Measurements from ENCODE around the gene C12orf57. TPM values are rescaled to one million over a fixed set of nuclear protein-coding genes. Genes with fewer than 3 reads are reported as not detected.

The C12orf57 gene
- total RNA-seq, 1 donor from 2014 or later, result 277 TPM

DNA sequence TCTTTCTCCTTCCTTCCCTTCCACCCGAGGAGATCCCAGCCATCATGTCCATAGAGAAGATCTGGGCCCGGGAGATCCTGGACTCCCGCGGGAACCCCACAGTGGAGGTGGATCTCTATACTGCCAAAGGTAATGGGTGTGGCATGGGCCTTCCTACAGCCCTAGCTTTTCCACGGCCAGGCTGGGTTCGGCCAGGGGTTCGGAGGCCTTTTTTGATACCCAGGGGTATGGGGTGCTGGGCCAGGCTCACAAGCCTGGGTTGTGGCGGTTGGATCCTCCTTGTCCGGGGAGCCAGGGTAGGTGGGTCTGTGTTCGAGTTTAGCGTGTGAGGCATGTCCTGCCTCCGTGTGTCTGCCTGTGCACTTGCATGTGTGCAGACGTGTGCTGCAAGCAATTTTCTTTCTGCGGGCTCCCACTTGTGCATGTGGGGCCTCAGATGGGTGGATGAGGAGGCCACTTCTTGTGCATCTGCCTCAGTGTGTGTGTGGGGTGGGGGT lies 28.0 kb upstream of the C12orf57 start:
- Mint-ChIP-seq H3K27ac (no peak overlapping the region), H3K4me3 (ENCODE audit: low read depth) (peak overlapping the region; percentile 86), H3K36me3 (ENCODE audit: insufficient read depth) (peaks cover 10% of the 10 kb centered on the region), H3K9me3 (ENCODE audit: low read depth) (no peaks in the 10 kb centered on the region), H3K4me1 (ENCODE audit: low read depth) (peaks cover 22% of the 10 kb centered on the region), H3K27me3 (peaks cover 28% of the 10 kb centered on the region)
- DNase-seq (ENCODE audit: low spot score, unreplicated experiment), result no peak
- TF ChIP-seq, protein P1, sequence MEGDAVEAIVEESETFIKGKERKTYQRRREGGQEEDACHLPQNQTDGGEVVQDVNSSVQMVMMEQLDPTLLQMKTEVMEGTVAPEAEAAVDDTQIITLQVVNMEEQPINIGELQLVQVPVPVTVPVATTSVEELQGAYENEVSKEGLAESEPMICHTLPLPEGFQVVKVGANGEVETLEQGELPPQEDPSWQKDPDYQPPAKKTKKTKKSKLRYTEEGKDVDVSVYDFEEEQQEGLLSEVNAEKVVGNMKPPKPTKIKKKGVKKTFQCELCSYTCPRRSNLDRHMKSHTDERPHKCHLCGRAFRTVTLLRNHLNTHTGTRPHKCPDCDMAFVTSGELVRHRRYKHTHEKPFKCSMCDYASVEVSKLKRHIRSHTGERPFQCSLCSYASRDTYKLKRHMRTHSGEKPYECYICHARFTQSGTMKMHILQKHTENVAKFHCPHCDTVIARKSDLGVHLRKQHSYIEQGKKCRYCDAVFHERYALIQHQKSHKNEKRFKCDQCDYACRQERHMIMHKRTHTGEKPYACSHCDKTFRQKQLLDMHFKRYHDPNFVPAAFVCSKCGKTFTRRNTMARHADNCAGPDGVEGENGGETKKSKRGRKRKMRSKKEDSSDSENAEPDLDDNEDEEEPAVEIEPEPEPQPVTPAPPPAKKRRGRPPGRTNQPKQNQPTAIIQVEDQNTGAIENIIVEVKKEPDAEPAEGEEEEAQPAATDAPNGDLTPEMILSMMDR (IDR thresholded peaks at IDR 0.05; ENCODE audit: unreplicated experiment), result no peak

DNA sequence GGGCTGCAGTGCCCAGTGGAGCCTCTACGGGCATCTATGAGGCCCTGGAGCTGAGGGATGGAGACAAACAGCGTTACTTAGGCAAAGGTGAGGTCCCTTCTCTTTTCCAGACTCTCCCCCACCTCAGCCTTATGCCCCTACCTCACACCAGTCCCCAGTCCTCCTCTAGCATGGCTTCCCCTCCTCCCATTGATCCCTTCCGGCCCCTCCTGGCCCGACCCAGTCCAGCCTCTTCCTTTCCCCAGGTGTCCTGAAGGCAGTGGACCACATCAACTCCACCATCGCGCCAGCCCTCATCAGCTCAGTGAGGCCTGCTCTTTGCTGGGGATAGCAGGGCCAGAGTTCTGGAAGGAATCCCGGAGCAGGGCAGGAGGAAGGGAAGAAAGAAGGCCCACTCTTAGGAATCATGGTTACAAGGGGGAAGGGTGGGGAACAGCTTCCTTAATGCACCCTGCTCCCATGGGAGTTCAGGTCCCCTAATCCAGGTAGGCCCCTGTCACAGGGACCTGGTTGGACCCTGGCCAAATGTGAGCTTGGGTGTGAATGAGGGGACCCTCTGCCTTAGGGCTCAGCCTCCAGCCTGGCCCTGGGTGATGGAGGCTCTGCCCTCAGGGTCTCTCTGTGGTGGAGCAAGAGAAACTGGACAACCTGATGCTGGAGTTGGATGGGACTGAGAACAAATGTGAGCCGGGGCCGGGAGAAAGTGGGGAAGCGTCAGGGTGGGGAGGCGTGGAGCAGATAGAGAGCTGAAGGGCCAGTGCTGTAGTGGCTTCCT lies 27.2 kb upstream of the C12orf57 start:
- Mint-ChIP-seq H3K27ac (no peak overlapping the region), H3K36me3 (ENCODE audit: insufficient read depth) (peaks cover 10% of the 10 kb centered on the region), H3K4me3 (ENCODE audit: low read depth) (peak overlapping the region; percentile 86), H3K9me3 (ENCODE audit: low read depth) (no peaks in the 10 kb centered on the region), H3K27me3 (peaks cover 21% of the 10 kb centered on the region), H3K4me1 (ENCODE audit: low read depth) (peaks cover 22% of the 10 kb centered on the region)
- DNase-seq (ENCODE audit: low spot score, unreplicated experiment), result no peak
- TF ChIP-seq, protein P1 (IDR thresholded peaks at IDR 0.05; ENCODE audit: unreplicated experiment), result no peak

DNA sequence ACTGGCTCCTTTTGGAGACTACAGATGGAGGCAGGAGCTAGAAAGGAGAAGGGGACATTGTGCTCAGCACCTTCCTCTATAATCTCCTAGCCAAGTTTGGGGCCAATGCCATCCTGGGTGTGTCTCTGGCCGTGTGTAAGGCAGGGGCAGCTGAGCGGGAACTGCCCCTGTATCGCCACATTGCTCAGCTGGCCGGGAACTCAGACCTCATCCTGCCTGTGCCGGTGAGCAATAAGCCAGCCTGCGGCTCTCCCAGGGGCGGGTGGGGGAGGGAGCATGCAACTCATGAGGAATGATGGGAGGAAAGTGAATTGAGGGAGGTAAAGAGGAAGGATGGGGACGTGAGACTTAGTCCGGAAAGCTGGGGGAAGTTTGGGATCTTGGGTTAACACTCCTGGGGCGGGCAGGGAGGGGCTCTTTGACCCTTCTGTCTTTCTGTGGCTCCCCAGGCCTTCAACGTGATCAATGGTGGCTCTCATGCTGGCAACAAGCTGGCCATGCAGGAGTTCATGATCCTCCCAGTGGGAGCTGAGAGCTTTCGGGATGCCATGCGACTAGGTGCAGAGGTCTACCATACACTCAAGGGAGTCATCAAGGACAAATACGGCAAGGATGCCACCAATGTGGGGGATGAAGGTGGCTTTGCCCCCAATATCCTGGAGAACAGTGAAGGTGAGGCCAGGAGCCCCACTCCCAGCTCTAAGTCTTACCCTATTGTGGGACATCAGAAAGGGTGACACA lies 26.2 kb upstream of the C12orf57 start:
- peaks cover 20% of the 10 kb centered on the region for H3K27me3 Mint-ChIP-seq
- peaks cover 22% of the 10 kb centered on the region for H3K4me1 Mint-ChIP-seq (ENCODE audit: low read depth)
- peaks cover 10% of the 10 kb centered on the region for H3K36me3 Mint-ChIP-seq (ENCODE audit: insufficient read depth)
- no peak for DNase-seq (ENCODE audit: low spot score, unreplicated experiment)
- H3K27ac Mint-ChIP-seq, result no peak overlapping the region
- no peak overlapping the region for H3K4me3 Mint-ChIP-seq (ENCODE audit: low read depth)
- TF ChIP-seq, protein P1 (IDR thresholded peaks at IDR 0.05; ENCODE audit: unreplicated experiment), result no peak
- H3K9me3 Mint-ChIP-seq (ENCODE audit: low read depth), result no peaks in the 10 kb centered on the region

DNA sequence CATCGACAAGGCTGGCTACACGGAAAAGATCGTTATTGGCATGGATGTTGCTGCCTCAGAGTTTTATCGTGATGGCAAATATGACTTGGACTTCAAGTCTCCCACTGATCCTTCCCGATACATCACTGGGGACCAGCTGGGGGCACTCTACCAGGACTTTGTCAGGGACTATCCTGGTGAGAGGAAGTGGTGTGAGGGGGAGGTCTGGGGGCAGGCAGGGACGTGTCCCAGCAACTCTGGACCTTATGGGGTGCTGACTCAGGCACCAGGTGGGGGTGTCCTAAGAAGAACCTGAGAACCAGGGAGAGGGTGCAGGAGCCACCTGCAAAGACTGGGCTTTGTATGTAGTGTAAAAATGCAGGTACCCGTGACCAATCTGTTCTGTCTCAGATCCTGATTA lies 24.2 kb upstream of the C12orf57 start:
- no peaks in the 10 kb centered on the region for H3K9me3 Mint-ChIP-seq (ENCODE audit: low read depth)
- H3K36me3 Mint-ChIP-seq (ENCODE audit: insufficient read depth), result peaks cover 12% of the 10 kb centered on the region
- DNase-seq (ENCODE audit: low spot score, unreplicated experiment), result no peak
- peaks cover 7% of the 10 kb centered on the region for H3K27me3 Mint-ChIP-seq
- no peak overlapping the region for H3K27ac Mint-ChIP-seq
- TF ChIP-seq, protein P1 (IDR thresholded peaks at IDR 0.05; ENCODE audit: unreplicated experiment), result no peak
- peaks cover 18% of the 10 kb centered on the region for H3K4me1 Mint-ChIP-seq (ENCODE audit: low read depth)
- H3K4me3 Mint-ChIP-seq (ENCODE audit: low read depth), result no peak overlapping the region

DNA sequence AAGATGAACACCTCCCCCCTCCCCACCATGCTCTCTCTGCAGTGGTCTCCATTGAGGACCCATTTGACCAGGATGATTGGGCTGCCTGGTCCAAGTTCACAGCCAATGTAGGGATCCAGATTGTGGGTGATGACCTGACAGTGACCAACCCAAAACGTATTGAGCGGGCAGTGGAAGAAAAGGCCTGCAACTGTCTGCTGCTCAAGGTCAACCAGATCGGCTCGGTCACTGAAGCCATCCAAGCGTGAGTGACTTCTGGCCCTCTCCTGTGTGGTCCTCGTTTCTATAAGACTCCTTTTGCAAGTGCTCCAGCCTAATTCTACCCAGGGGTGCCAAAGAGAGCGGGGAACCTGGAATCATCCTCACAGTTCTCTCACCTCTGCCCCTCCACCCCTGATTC lies 22.3 kb upstream of the C12orf57 start:
- peaks cover 25% of the 10 kb centered on the region for H3K4me1 Mint-ChIP-seq (ENCODE audit: low read depth)
- H3K27ac Mint-ChIP-seq, result peak overlapping the region; percentile 17

More for the DNA sequence above, 22.3 kb upstream of the C12orf57 start:
- TF ChIP-seq, protein P1 (IDR thresholded peaks at IDR 0.05; ENCODE audit: unreplicated experiment), result no peak
- Mint-ChIP-seq H3K9me3 (ENCODE audit: low read depth) (no peaks in the 10 kb centered on the region), H3K27me3 (no peaks in the 10 kb centered on the region), H3K36me3 (ENCODE audit: insufficient read depth) (peaks cover 11% of the 10 kb centered on the region), H3K4me3 (ENCODE audit: low read depth) (no peak overlapping the region)
- no peak for DNase-seq (ENCODE audit: low spot score, unreplicated experiment)

Data from progenitor cell of endocrine pancreas (in vitro differentiated cells).